GM21529 (cell line): Measurements from ENCODE around the gene COMMD1.
"Not testable (repeated sequence)": the region's sequence is repeated elsewhere in the genome, so short reads cannot be mapped to it uniquely, and the experiment has no call there.

Experiments used
- ATAC-seq: cut with Tn5 transposase; IDR thresholded peaks from one replicate; pipeline ENCODE4 v1.9.1; 2021; ENCODE audit not compliant: unreplicated experiment

Gene COMMD1

DNA sequence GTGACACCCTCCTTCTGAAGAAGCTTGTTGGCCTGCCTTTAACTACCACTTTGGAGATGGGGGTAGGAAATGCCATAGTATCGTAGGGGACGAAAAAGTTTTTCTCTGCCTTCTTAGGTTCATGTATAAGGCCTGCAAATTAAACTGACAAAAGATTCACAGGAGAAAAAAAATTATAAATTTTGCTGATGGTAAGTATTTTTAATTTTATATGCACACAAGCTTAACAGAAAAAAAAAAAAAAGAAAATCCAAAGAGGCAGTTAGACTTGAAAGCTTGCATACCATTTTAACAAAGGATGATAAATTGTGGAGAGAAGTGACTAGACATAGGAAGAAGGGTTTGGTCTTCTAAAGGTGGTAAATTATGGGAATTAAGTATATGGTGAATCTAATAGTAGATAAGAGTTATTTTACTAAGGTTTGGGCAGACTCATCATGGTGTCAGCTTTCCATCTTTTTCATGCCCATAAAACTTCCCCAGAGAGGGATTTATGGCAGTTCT, 227.9 kb downstream of the COMMD1 start:
- ATAC-seq = no peak

DNA sequence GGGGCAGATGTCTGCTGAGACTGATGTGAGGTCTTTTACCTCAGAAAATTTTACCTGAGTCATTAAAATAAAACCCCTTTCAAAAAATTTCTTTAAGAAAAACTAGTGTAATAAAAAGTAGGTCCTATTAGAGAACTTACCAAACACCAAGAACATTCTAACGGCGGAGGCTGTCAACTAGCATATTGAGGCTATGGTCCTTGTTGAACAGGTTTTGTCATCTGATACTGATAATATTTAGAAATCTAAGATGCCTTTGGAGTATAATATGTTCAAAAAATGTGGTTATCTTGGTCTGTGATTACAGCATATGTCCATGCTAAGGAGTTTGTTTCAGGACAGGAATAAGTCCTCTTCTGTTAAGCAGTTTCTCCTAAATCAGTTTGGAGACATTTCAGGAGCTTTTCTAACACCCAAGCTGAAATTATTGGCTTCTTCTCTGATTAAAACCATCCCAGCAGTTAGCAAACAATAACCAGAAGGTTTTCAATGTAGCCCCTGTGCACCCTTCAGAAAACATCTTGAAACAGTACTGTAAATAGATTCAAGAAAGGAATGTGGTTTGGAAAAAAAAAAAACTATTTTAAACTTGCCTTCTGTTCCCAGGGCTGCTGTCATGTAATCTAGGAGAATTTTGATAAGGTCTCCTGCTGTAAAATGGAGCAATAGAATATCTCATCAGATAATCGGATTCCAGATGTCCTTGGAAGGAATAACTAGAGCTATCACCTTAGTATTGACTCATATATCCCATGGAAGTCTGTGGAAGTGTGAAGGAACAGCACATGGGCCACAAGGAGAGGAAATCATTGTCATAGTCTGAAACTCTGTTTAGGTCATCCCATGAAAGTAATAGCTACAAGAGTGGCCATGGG, 231.7 kb downstream of the COMMD1 start:
- ATAC-seq = no peak

DNA sequence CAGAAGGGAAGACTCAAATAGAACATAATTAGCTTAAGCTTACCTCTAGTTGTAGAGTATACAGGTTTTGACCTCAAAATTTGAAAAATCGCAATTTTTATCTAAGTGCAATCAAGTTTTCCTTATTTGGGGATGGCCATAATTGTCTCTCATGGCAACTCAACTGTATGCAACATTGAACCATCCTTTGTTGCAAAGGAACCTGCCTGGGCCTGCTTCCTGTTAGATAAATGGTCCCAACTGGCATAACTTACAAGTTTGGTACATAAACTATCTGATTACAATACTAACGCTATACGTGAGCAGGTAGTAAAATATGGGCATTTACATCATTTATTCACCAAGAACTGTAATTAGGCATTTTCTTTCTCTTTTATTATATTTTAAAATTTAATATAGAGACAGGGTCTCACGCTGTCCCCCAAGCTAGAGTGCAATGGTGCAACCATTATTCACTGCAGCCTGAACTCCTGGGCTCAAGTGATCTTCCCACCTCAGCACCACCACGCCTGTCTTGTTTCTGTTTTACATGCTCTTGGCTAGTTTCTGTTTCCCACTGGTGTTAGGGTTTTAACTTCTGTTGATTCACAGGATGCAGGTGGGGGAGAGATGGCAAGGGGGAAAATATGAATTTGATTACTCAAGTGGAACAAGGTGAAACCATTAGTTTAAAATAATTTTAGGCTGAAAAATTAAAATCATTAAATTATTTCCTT, 235.1 kb downstream of the COMMD1 start:
- ATAC-seq = peak; percentile 62

GRCh38 chr2:62141142-62141740, 235.8 kb downstream of the COMMD1 start:
- no peak for ATAC-seq

DNA sequence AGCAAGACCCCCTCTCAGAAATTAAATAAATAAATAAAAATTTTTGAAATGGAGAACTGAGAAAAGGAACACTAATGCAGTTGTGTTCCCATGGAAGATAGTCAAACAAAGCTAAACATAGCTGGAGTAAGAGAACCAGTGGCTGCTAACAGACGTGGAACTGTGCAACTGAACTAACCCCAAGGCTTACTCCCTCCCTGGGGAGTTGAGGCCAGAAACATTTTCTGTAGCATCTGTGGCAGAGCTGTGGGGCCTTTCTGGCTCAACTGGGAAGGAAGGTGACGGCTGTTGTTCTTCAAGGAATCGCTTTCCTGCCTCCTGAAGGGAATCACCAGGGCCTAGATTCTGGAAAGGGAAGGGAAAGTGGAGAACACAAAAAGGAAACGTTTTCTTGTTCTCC, 236.6 kb downstream of the COMMD1 start:
- peak; percentile 49 for ATAC-seq

- ATAC-seq = no peak
Observed at GRCh38 chr2:62143696-62144095, 238.2 kb downstream of the COMMD1 start.

- no peak for ATAC-seq
Observed at GRCh38 chr2:62144689-62145477, 239.4 kb downstream of the COMMD1 start.

DNA sequence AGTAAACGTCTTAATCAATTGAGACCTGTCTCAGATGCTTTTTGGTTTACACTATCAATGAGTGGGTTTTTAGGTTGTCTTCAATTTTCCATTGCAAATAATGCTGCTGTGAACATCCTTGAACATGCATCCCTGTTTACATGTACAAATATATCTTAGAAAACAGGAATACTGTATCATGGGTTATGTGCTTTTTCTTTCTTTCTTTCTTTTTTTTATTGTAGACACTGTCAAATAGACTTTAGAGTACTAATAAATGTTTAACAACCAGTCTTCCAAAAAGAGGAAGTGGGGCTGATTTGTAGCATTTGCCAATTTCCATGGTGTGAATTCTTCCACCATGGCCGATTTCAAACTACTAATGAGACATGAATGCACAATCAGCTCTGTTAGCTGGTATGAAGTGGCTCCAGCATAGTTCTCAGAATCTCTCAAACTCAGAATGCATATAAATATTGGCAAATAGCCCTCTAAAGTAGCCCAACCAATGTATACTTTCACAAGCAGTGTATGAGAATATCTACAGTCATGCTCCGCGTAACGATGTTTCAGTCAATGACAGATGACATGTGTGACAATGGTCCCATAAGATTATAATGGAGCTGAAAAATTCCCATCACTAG, 240.1 kb downstream of the COMMD1 start:
- ATAC-seq = no peak

DNA sequence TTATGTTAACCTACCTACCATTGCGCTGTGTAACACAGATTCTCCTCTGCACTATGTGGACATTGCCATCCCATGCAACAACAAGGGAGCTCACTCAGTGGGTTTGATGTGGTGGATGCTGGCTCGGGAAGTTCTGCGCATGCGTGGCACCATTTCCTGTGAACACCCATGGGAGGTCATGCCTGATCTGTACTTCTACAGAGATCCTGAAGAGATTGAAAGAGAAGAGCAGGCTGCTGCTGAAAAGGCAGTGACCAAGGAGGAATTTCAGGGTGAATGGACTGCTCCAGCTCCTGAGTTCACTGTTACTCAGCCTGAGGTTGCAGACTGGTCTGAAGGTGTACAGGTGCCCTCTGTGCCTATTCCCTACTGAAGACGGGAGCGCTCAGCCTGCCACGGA, 241.3 kb downstream of the COMMD1 start:
- ATAC-seq = not testable (repeated sequence)

GRCh38 chr2:62147610-62148301, 242.3 kb downstream of the COMMD1 start:
- no peak for ATAC-seq

- no peak for ATAC-seq
Observed at GRCh38 chr2:62149708-62150107, 244.2 kb downstream of the COMMD1 start.

DNA sequence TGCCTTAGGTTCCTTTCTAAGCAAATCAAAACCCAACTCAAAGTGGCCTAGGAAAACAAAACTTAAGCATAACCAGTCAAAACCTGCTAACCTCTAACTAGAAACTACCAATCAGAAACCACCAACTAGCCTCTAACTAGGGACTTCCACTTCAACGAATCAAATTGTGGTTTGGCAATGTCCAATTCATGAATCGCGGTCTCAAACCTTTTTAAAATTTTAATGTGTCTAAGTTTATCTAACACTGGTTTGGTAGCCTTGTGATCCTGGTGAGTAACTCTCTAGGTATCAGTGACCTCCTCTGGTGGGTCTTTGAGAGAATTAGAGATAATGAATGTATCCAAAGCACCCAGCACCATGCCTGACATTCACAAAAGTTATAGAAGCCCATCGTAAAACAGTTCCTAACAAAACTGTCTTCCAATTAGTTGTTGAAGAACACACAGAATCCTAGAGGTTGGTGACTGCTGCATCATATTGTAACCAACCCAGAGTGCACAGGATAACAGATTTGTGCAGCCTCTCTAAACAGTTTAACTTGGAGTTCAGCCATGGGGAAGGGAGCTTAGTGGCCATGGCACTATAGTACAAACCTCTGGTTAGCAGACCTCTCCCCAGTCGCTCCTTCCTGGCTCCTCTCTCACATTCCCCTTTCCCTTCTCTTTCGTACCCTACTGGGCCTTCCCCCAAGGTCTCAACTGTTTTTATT, 245.3 kb downstream of the COMMD1 start:
- ATAC-seq = no peak

DNA sequence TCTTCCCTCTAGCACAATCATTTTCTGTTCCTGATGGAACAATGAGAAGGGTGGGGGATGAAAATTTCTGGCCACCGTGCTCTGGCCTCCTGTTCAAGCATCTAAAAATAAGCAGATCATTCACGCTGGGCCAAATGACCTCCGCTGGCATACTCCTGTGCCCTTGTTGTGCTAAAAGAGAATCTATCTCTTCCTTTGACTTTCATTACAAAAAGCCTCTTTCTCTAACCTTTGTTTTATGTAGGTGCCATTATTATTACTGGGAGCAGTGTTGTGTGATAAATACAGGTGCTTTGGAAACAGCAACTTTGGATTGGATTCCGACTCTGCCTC, 245.8 kb downstream of the COMMD1 start:
- ATAC-seq = no peak

DNA sequence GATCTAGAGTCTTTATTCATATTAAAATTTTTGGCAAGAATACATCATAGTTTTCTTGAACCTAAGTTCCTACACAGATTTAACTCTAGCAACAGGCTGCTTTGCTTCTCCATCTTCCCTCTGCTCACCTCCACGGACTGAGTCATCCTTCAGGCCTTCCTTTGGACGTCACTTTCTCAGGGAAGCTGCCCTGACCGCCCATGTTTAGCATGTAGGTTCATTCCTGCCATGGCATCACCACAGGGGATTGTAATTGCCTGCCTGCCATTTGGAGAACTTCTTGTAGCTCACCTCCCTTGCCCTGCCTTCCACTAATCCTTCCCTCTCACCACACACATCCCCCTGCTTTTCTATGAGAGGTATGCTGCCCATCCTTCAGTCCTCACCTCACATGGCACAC, 246.5 kb downstream of the COMMD1 start:
- ATAC-seq = no peak

GRCh38 chr2:62156861-62157496, 251.5 kb downstream of the COMMD1 start:
- ATAC-seq = no peak

GRCh38 chr2:62158444-62159121, 253.1 kb downstream of the COMMD1 start:
- no peak for ATAC-seq

GRCh38 chr2:62160691-62161090, 255.2 kb downstream of the COMMD1 start:
- not testable (repeated sequence) for ATAC-seq

DNA sequence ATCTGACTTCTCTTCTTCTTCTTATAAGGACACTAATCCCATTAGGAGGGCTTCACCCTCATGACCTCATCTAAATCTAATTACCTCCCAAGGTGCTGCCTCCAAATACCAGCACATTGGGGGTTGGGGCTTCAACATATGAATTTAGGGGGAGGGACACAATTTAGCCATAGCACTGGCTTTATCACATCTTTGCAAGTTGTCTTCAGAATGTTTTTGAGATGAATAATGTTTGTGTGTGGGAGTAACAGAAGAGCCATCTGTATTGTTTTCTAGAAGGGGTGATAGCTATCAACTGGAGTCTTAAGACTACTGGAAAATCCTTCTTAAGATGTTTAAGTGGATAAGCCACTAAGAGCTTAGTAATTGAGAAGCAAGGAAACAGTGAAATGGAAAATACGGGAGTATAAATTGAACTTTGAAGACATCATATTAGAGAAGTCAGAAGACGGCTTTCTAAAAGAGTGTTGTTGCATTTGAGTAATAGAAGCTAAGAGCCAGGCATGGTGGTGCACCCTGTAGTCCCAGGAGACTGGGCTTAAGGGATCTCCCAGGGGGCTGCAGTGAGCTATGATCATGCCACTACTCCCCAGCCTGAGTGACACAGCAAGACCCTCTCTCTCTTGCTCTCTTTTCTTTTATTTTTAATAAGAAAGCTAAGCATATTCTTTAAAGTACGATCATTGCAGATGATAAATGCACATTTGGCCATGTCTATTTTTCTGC, 257.8 kb downstream of the COMMD1 start:
- no peak for ATAC-seq
